HEK293 (cell line): Measurements from ENCODE around the gene GZF1.

ENCODE experiments used
- TCF7L2 ChIP-seq: IDR thresholded peaks from 2 replicates; pipeline ENCODE4 v1.6.1; 2011; ENCODE audit warnings: low read depth, mild to moderate bottlenecking, inconsistent platforms, low read length, moderate library complexity, borderline replicate concordance
- ZNF624 ChIP-seq: fragments of 450-650 bp; formaldehyde crosslinking; IDR thresholded peaks from 2 replicates; pipeline ENCODE4 v1.5.1; 2017; ENCODE audit warnings: missing biosample characterization, missing genetic modification characterization
- ZNF660 ChIP-seq: fragments of 450-650 bp; IDR thresholded peaks from 2 replicates; pipeline ENCODE4 v1.5.1; 2018; ENCODE audit warnings: missing biosample characterization, mild to moderate bottlenecking, missing genetic modification characterization
- ZNF692 ChIP-seq: fragments of 450-650 bp; formaldehyde crosslinking; IDR thresholded peaks from 2 replicates; pipeline ENCODE4 v1.5.1; 2016; ENCODE audit warnings: missing biosample characterization, missing genetic modification characterization
- ZSCAN5A ChIP-seq: fragments of 450-650 bp; formaldehyde crosslinking; IDR thresholded peaks from 2 replicates; pipeline ENCODE4 v1.5.1; 2016; ENCODE audit warnings: missing biosample characterization, missing genetic modification characterization
- ZXDB ChIP-seq: fragments of 450-650 bp; formaldehyde crosslinking; IDR thresholded peaks from 2 replicates; pipeline ENCODE4 v1.5.1; 2016; ENCODE audit warnings: missing biosample characterization, missing genetic modification characterization

- TF ChIP-seq ZNF624 (tag by site-specific recombination) (no peak), TCF7L2 (no peak), ZSCAN5A (no peak), ZXDB (tag by site-specific recombination) (no peak), ZNF692 (tag by site-specific recombination) (no peak), ZNF660 (tag by site-specific recombination) (no peak)
These were observed 43.6 kb upstream of the GZF1 start for GRCh38 chr20:23318347-23318746.
